Thyroid gland (tissue), 4 donors: ENCODE data around the gene EFCAB6.

ENCODE experiments used
- CTCF ChIP-seq, 6 experiments: fragments of 200-600 bp in 3 of 6; fragments of 450-650 bp in 3 of 6; sonication (generic) in 3 of 6; IDR thresholded peaks; one replicate each; pipeline ENCODE4 v1.5.1; 2016 to 2019; ENCODE audit warnings: antibody characterized with exemption in 6 of 6, mild to moderate bottlenecking in 2 of 6, inconsistent platforms in 1 of 6, moderate library complexity in 1 of 6
- POLR2A ChIP-seq, 2 donors: fragments of 450-650 bp; IDR thresholded peaks; one replicate each; pipeline ENCODE4 v1.6.1; 2017; ENCODE audit warnings: antibody characterized with exemption in 2 of 2, mild to moderate bottlenecking in 2 of 2, moderate library complexity in 1 of 2

- TF ChIP-seq POLR2A (IDR thresholded peaks at IDR 0.05) (no peak), CTCF (IDR thresholded peaks at IDR 0.05) (no peak)
Measured at GRCh38 chr22:43733138-43733537, 79.0 kb downstream of the EFCAB6 start.
